Measurements from ENCODE around the gene LTK.

Gene LTK

GRCh38 chr15:41498657-41499056 lies 15.0 kb downstream of the LTK start:
- no peak for DNase-seq (ENCODE audit: low spot score)

- no peak for DNase-seq (ENCODE audit: low spot score)
Measured at GRCh38 chr15:41495736-41496599, 17.7 kb downstream of the LTK start.

- DNase-seq (ENCODE audit: low spot score) = no peak
Measured at GRCh38 chr15:41494922-41495735, 18.5 kb downstream of the LTK start.

- no peak for DNase-seq (ENCODE audit: low spot score)
Measured at GRCh38 chr15:41494190-41494921, 19.3 kb downstream of the LTK start.

GRCh38 chr15:41493902-41494189 lies 19.8 kb downstream of the LTK start:
- DNase-seq (ENCODE audit: low spot score) = no peak

- peak; percentile 74 for DNase-seq (ENCODE audit: low spot score)
Measured at GRCh38 chr15:41493205-41493901, 20.3 kb downstream of the LTK start, which contains the start of gene ITPKA. ITPKA (plus strand) TSS chr15:41493874; CDS start chr15:41493928, 54 bp downstream.

- DNase-seq (ENCODE audit: low spot score) = no peak
Measured at GRCh38 chr15:41492597-41493204, 20.9 kb downstream of the LTK start.

GRCh38 chr15:41491889-41492288 lies 21.7 kb downstream of the LTK start:
- DNase-seq (ENCODE audit: low spot score) = no peak

GRCh38 chr15:41490355-41490754 lies 23.3 kb downstream of the LTK start:
- peak; percentile 95 for DNase-seq (ENCODE audit: low spot score)

- no peak for DNase-seq (ENCODE audit: low spot score)
Measured at GRCh38 chr15:41489641-41490040, 24.0 kb downstream of the LTK start.

- DNase-seq (ENCODE audit: low spot score) = no peak
Measured at GRCh38 chr15:41487802-41488201, 25.8 kb downstream of the LTK start.

GRCh38 chr15:41487381-41487780 lies 26.2 kb downstream of the LTK start:
- DNase-seq (ENCODE audit: low spot score) = no peak

GRCh38 chr15:41486286-41486685 lies 27.3 kb downstream of the LTK start:
- no peak for DNase-seq (ENCODE audit: low spot score)

GRCh38 chr15:41484937-41485625 lies 28.5 kb downstream of the LTK start:
- DNase-seq (ENCODE audit: low spot score) = no peak

GRCh38 chr15:41483519-41483918 lies 30.1 kb downstream of the LTK start:
- DNase-seq (ENCODE audit: low spot score) = no peak

- DNase-seq (ENCODE audit: low spot score) = no peak
Measured at GRCh38 chr15:41483115-41483514, 30.5 kb downstream of the LTK start.

- DNase-seq (ENCODE audit: low spot score) = no peak
Measured at GRCh38 chr15:41482110-41482877, 31.3 kb downstream of the LTK start.

GRCh38 chr15:41480396-41481140 lies 33.1 kb downstream of the LTK start:
- no peak for DNase-seq (ENCODE audit: low spot score)

GRCh38 chr15:41476416-41477048 lies 37.1 kb downstream of the LTK start:
- no peak for DNase-seq (ENCODE audit: low spot score)
